ENCODE results near the gene EN1.

The EN1 gene

DNA sequence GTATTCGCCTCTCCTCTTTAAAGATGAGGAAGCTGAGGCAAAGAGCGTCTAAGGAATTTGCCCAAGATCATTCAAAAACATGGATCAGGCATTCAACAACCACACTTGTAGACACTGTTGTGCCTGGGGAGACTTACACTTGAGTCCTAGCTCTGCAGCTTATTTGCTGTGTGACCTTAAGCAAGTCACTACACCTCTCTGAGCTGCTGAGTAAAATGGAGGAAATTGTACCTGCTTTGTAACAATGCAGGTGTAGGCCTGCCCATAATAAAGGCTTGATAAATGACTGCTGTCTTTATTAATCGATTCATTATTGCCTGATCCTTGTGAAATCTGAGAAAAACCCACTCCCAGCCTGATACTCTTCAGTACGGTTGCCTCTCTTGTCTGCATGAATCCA lies 30.8 kb downstream of the EN1 start:
- DNase-seq: no peak

DNA sequence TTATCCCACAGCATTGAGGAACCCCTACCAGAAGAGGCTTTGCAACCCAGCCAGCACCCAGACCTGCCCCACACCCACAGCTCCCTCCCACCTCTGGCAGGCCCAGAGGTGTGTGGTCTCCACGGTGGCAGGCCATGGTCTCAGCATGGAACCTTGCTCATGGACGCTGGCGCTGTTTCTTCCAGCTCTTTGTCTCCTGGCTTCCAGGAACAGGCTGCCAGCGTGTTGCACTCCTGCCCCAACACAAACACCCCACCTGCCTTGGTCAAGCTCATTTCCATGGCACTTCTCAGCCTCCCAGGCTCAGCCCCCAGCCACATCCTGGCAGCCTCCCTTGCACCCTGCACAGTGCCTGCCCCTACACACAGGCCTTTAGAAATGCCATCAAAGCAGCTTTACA lies 31.7 kb downstream of the EN1 start:
- no peak for DNase-seq

DNA sequence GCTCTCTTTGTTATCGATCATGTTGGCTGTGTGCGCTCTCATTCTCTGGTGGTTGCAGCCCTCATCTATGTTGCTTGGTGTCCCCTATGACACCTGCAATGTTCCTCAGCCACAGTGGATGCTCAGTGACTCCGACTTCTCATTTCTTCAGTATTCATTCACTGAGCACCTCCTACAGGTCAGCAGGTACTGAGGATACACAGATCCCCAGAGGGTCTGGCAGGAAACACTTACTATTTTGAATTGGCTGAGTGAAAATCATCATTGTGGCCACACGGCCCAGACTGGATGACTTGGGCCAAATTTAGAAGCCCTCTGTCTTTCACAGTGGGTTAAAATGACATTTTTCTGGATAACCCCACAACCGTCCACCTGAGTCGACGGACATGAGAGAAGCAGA lies 32.1 kb downstream of the EN1 start:
- no peak for DNase-seq

DNA sequence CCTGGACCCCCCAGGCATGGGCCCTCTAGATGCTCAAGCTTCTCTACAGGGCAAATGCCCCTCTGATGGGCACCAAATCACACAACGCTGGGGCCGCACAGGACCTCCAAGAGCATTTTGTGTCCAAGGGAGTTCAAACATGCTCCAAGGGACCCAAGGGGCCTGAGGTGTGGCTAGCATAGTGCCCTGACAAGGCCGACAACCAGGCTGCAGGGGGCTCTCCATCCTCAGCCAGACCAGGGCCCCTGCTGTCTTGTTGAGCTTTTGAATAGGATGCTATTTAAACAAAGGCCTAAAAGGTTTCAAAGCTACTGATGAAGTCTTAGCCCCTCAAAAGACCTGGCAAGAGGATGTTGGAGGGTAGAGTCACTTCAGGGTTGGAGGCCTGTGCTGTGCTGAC lies 33.1 kb downstream of the EN1 start:
- DNase-seq: no peak

DNA sequence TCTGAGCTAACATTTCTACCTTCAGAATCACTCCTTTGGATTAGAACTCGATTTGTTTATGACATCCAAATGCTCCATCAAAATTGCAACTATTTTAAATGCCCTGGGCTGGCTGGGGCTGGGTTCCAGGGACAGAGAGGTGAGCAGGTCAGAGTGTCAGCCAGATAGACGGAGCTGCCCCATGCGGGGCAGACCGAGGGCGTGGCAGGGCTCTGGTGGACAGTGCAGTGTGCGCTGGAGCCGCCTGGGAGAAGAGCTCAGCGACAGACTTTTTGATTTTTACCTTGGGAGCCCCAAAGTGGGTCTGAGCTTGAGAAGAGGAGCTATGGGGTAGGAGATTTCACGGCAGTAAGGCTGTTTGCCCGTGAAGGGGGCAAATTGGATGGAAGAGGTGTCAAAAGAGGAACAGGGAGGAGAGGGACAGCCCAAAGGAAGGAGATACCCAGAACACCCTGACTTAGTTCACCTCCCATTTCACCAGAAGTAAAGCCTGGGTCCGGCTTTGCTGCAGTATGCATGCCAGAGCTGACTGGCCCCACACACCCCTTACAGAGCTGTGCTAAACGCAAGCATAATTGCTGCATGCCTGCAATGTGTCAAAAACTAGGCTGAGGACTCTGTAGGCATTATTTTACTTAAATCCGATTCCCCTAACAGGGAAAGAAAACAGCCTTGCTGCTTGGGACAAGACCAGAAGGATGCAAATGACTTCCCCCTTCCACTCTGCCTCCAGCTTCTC lies 33.7 kb downstream of the EN1 start:
- DNase-seq: no peak

DNA sequence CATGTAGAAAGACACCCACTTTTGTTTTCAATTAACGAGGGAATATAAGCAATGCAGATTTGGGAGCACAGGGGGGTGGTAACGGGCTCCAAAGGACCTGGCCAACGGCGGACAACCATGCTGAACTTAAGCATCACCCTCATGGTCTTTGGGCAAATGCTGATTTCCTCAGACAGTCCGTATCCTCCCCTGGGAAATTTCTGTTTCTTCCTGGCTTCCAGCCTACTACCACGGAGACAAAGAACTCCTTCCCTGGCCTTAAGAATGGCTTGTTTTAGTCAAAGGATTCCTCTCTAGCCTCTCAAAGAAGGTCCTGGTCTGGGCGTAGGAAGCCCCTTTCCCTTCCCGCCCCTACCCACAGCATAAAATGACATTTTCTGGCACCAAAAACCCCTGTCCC lies 34.3 kb downstream of the EN1 start:
- no peak for DNase-seq

DNA sequence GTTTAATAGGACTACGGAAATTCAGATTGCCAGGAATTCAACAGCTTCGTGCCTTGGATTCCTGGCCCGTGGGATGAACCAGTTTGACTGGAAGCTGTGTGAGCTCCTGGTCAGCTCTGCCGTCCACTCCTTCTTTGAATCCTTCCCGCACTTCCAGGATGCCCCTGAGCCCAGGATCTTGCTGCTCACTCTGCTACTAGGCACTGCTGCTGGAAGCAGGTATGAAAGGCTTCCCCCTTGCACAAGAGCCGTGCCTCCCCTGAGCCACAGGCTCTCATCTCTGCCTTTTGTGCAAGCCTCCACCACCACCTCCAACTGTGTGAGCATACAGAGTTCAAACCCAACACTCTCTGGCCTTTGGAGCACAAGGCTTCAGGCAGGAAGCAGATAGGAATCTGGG lies 34.9 kb downstream of the EN1 start:
- no peak for DNase-seq

DNA sequence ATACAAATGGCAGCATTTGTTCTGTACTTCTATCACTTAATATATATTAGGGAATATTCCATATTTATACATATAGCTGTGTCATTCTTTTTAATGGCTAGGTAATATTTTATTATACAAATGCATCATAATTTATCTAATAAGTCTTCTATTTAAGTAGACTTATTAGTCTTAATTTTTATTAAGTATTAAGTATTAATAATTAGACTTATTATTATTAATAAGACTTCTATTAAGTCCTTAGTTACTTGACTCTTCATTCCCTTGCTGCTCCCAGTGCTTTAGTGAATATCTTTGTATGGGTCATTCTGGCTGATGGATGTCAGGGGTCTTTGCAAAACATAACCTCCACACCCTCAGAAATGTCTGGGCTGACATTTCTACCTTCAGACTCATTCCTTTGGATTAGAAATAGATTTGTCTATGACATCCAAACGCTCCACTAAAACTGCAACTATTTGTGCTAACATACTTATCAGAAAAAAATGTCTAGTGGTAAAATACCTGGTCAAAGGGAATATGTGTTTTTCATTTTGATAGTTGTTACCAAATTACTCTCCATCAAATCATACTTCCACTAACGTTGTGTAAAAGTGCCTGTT lies 35.8 kb downstream of the EN1 start:
- no peak for DNase-seq

DNA sequence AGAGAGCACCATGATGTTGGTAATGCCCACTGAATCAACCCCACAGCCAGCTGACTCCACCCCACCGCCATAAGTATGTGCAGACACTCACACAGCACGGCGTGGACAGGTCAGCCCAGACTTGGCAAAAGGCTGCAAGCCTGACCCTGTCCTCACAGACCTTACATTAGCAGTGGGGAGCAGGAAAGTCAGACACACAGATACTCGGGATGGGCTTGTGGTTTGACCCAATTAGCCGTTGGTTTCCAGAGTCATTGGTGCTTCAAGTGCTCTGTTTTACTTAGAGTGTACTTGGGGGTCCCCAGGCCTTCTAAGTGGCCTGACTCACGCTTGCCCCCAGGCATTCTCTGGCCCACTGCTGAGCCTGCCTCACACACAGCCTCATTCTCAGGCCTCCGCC lies 36.7 kb downstream of the EN1 start:
- no peak for DNase-seq

DNA sequence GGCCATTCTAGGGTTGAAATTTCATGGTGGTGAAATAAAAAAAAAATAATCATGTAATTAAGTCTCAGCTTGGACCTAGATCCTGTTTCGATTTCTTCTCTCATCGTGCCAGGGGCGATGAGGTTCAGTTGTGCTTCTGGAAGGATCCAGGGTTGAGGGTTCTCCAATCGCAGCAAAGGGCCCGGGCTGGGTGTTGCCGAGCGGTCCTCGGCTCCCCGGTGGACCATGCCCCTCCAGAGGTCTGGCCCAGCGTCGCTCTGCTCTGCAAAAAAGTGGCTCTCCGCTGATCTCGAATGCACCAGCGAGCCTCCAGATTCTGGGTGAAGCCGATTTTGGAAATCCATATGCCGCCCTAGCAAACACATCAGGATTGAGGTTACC lies 39.0 kb downstream of the EN1 start:
- no peak for DNase-seq

DNA sequence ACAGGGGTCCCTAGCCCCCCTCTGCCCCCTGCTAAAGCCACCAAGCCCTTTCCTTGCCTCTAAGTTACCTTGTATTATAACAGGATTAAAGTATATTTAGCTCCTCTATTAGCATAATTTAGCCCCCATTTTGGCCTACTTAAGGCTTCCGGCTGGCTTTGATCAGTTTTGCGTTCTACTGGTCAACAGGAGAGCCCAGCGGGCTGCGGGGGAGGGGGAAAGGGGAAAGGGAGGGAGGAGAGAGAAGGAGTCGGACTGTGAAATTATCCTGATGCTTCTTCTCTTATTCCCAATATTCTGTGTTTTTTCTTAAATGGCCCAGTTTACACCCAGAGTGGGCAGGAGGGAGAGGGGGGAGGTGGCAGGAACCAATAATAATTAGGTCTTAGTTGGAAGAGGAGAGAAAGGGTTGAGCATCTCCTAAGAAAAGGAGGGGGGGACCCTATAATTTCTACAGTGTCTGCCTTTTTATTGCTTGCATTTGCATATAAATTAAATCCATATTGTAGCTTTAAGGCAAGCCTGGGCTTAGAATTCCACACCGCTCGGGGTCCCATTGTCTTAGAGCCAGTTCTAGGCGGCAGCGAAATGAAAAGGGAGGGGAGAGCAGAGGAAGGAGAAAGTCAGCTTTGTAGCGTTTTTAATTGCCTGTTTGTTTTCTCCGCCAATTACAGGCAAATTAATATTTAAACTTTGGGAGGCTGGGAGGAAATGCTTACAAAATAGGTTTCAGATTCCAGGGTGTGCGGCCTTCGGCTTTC lies 39.6 kb downstream of the EN1 start:
- DNase-seq: no peak

DNA sequence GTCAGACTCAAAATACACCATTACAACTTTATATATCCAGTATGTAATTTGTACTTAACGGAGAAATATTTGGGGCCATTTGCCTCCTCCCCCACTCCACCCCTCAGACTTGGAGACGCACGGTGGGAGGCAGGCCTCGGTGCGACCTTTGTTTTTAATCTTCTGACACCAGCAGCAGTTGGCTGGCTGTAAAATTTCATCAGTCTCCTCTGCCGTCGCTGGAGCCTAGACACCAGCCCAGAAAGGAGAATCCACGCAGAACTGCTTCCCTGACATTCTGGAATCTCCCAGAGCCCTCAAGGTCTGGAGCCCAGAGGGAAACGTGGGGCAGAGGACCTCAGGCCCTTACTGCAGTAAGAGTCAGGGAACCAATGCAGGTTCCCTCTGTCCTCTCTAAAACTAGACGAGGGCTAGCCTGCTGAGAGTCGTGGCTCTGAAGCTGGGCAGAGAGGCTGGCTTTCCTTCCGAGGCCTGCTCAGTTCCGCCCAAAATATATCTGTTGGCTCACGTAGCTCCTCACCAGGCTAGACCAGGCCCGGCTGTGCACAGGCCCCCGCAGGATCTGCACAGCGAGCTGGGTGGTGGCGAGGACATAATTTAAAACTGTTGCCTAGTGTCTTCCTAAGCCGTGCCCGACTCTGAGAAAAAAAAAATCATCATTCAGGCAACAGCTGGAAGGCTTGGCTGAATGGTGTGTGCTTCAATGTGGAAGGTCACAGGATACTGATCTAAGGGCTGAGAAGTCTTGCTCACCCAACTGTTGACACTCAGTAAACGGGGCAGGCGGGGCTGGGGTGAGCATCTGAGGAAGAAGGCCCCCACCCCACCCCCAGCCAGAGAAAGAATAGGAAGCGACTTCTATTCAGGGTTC lies 40.4 kb downstream of the EN1 start:
- DNase-seq: no peak

DNA sequence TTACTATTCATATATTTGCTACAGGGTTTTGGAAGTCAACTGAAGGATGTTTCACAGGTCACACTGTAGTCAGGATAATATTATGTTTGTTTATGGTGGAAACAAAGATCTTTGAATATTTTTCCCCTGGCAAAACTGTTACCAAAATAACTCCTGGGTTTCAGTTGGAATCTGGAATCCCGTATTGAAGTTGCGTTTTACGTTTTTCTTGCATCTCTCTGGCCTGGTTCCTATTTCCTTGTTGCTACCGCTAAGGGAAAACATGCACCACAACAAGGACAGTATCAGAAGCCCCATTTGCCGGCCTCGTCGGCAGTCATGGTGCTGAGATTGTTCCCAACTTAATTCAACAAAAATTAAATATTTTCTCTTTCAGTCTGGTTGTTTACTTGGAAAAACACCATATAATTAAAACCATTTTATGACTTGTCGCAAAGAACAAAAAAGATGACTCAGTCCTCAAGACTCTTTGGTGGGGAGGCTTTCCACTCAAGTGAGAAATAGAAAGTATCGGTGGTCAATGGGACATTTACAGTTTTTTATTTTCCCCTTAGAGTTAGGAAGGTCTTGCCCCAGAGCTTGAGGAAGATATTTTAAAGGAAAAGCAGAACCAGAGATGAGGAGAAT lies 42.3 kb downstream of the EN1 start:
- no peak for DNase-seq

DNA sequence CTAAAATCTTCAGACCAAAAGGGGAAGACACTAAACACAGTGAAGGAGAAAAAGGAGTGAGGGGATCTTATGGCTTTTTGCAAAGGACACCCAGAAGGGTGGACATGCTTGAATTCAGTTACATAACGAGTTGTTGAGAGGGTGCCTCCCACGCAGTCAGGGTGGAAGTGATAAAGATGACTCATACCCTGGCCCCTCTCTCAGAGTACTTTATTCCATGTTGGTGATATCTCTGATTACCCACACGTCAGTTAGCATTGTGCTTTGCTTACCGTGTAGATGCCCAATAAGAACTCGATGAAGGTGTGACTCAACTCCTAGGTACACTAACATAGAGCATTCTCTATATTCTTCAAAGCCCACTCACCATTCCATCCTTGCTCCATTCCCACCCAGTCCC lies 44.4 kb downstream of the EN1 start:
- no peak for DNase-seq

DNA sequence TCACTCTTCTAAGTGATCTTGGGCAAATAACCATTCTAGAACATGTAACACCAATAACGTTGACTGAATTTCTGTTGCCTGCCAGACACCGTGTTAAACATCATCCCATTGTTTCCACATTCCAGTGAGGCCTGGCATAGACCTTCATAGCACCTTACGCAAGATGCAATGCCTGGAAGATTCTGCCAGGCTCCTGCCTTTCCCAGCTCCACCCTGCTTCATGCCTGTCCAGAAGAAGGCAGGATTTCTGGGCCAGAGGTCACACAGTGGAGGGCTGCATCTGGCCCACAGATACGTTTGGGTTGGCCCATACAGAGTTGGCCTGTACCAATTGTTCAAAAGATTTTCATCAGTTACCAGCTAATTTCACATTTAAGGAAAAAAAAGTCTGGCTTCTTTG lies 46.3 kb downstream of the EN1 start:
- no peak for DNase-seq

DNA sequence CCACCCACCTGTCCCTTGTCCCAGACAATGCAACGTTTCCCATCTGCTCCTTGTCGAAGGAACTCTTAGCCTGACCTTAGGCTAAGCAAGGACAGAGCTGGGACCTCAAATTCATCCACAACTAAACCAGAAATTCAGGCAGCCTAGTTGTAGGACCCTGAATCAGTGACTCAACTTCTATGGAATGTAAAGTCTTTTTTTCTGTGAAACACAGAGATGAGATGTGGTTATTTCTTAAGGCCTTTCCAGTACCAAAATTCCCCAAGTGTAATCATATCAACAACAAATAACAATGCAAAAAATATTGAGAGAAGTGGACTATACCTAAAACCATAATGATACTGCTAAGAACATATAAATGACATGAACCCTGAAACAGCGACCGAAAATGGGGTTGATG lies 46.7 kb downstream of the EN1 start:
- DNase-seq: no peak

DNA sequence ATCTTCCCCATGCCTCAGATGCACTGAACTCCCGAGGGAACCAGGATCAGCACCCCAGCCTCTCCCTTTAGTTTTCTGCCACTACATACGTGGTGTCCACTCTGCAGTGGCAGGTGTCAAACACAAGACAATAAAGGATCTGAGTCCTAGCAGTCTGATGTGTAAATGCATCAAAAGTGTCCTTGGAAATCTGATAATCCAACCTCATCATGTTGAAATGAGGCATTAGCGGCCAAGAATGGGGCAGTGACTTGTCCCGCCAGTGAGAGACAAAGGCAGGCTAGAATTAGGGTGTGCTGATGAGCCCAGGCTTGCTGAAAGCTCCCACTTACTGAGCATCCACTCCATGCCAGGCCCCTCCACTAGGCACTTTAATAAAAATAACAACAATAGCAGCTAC lies 52.9 kb downstream of the EN1 start:
- no peak for DNase-seq
